GM21717 (cell line): ENCODE measurements around the gene SH3BP2.

Experiments
- ATAC-seq: cut with Tn5 transposase; IDR thresholded peaks from one replicate; pipeline ENCODE4 v1.9.1; 2021; ENCODE audit warnings: mild to moderate bottlenecking, moderate library complexity; ENCODE audit not compliant: unreplicated experiment

SH3BP2 gene

GRCh38 chr4:2802618-2803531 is 10.0 kb downstream of the SH3BP2 start:
- ATAC-seq, result no peak

- ATAC-seq, result no peak
Observed at GRCh38 chr4:2803624-2804448, 11.0 kb downstream of the SH3BP2 start.

- ATAC-seq, result no peak
Observed at GRCh38 chr4:2804449-2804972, 11.6 kb downstream of the SH3BP2 start.

- no peak for ATAC-seq
Observed at GRCh38 chr4:2804973-2805501, 12.2 kb downstream of the SH3BP2 start.

- ATAC-seq, result no peak
Observed at GRCh38 chr4:2805712-2806389, 13.0 kb downstream of the SH3BP2 start.

- ATAC-seq, result no peak
Observed at GRCh38 chr4:2806390-2807355, 13.8 kb downstream of the SH3BP2 start.

GRCh38 chr4:2807571-2807970 is 14.7 kb downstream of the SH3BP2 start:
- no peak for ATAC-seq

GRCh38 chr4:2808001-2808400 is 15.1 kb downstream of the SH3BP2 start:
- ATAC-seq, result no peak

GRCh38 chr4:2809610-2810180 is 16.8 kb downstream of the SH3BP2 start:
- no peak for ATAC-seq

- no peak for ATAC-seq
Observed at GRCh38 chr4:2810388-2810787, 17.5 kb downstream of the SH3BP2 start.

- ATAC-seq, result peak; percentile 68
Observed at GRCh38 chr4:2811830-2812611, 19.1 kb downstream of the SH3BP2 start.

GRCh38 chr4:2812612-2813354 is 19.9 kb downstream of the SH3BP2 start:
- ATAC-seq, result no peak

GRCh38 chr4:2813446-2814405 is 20.8 kb downstream of the SH3BP2 start:
- ATAC-seq, result no peak

GRCh38 chr4:2814627-2815270 is 21.9 kb downstream of the SH3BP2 start:
- no peak for ATAC-seq

- ATAC-seq, result no peak
Observed at GRCh38 chr4:2816401-2816954, 23.6 kb downstream of the SH3BP2 start.

GRCh38 chr4:2817137-2817536 is 24.3 kb downstream of the SH3BP2 start:
- ATAC-seq, result no peak
